Astrocyte (in vitro differentiated cells and primary cell): Measurements from ENCODE around the gene ZFHX3. TPM values are rescaled to one million over a fixed set of nuclear protein-coding genes. Genes with fewer than 3 reads are reported as not detected.

ENCODE experiments used
- DNase-seq: peaks from one replicate; pipeline ENCODE4 v3.0.0-alpha.2; 2010; ENCODE audit warnings: low read depth
- FAIRE-seq: peaks from 2 replicates; lab custom pipeline; 2011; peaks lifted over from hg19 to GRCh38; lab: Jason Lieb, UNC
- H2AFZ ChIP-seq: 2 replicates; pipeline ENCODE4 v1.6.0; 2012; ENCODE audit warnings: low read depth, low read length, inconsistent platforms
- H3K27ac ChIP-seq: 2 replicates; pipeline ENCODE4 v1.5.1; 2011; ENCODE audit warnings: low read depth, low read length, inconsistent platforms
- H3K27me3 ChIP-seq: 2 replicates; pipeline ENCODE4 v1.6.0; 2011; ENCODE audit warnings: low read length, inconsistent platforms; ENCODE audit not compliant: insufficient read depth
- H3K36me3 ChIP-seq: 2 replicates; pipeline ENCODE4 v1.5.1; 2011; ENCODE audit warnings: low read length, inconsistent platforms; ENCODE audit not compliant: insufficient read depth
- H3K4me1 ChIP-seq: 2 replicates; pipeline ENCODE4 v1.5.1; 2011; ENCODE audit warnings: low read length, inconsistent platforms; ENCODE audit not compliant: insufficient read depth
- H3K4me2 ChIP-seq: 2 replicates; pipeline ENCODE4 v1.6.0; 2012; ENCODE audit warnings: low read length, inconsistent platforms
- H3K4me3 ChIP-seq: 2 replicates; pipeline ENCODE4 v1.5.1; 2011; ENCODE audit warnings: low read depth, mild to moderate bottlenecking, low read length, inconsistent platforms; ENCODE audit not compliant: insufficient read depth
- H3K79me2 ChIP-seq: 2 replicates; pipeline ENCODE4 v1.6.0; 2012; ENCODE audit warnings: mild to moderate bottlenecking, low read length, inconsistent platforms; ENCODE audit not compliant: insufficient read depth
- H3K9ac ChIP-seq: 2 replicates; pipeline ENCODE4 v1.6.0; 2012; ENCODE audit warnings: mild to moderate bottlenecking, low read length, inconsistent platforms
- H3K9me3 ChIP-seq: 2 replicates; pipeline ENCODE4 v1.5.1; 2012; ENCODE audit warnings: low read depth, mild to moderate bottlenecking, low read length, inconsistent platforms; ENCODE audit not compliant: insufficient read depth
- H4K20me1 ChIP-seq: 2 replicates; pipeline ENCODE4 v1.6.0; 2012; ENCODE audit warnings: low read length, inconsistent platforms; ENCODE audit not compliant: insufficient read depth
- H3K27ac Mint-ChIP-seq: one replicate; pipeline ENCODE4 v1.8.0; 2021; ENCODE audit warnings: mild to moderate bottlenecking, mixed read lengths; ENCODE audit not compliant: unreplicated experiment
- H3K27me3 Mint-ChIP-seq: one replicate; pipeline ENCODE4 v1.8.0; 2021; ENCODE audit warnings: low read depth, mixed read lengths; ENCODE audit not compliant: unreplicated experiment
- H3K36me3 Mint-ChIP-seq: one replicate; pipeline ENCODE4 v1.8.0; 2021; ENCODE audit warnings: low read depth, mixed read lengths; ENCODE audit not compliant: unreplicated experiment
- H3K4me1 Mint-ChIP-seq: one replicate; pipeline ENCODE4 v1.8.0; 2021; ENCODE audit warnings: low read depth, mixed read lengths; ENCODE audit not compliant: unreplicated experiment
- H3K4me3 Mint-ChIP-seq: one replicate; pipeline ENCODE4 v1.8.0; 2021; ENCODE audit warnings: mild to moderate bottlenecking, moderate library complexity, mixed read lengths; ENCODE audit not compliant: unreplicated experiment
- H3K9me3 Mint-ChIP-seq: one replicate; pipeline ENCODE4 v1.8.0; 2021; ENCODE audit warnings: mild to moderate bottlenecking, mixed read lengths; ENCODE audit not compliant: unreplicated experiment
- EZH2 ChIP-seq: IDR thresholded peaks from 2 replicates; pipeline ENCODE4 v1.6.1; 2012; ENCODE audit warnings: mild to moderate bottlenecking, low read length, inconsistent platforms; ENCODE audit not compliant: insufficient read depth
- total RNA-seq: library from RNA; stranded (reverse); gene quantifications from 2 replicates; pipeline ENCODE4 v1.2.1, GENCODE V29; 2021
- TF ChIP-seq, protein P1 (sequence below): IDR thresholded peaks from 2 replicates; pipeline ENCODE4 v1.5.1; 2011; ENCODE audit warnings: low read depth, mild to moderate bottlenecking, inconsistent platforms, low read length, moderate library complexity; ENCODE audit not compliant: insufficient read depth

The ZFHX3 gene
- total RNA-seq, 1 donor from 2014 or later, result 19.7 TPM

GRCh38 chr16:72983241-72983640 lies 64.7 kb downstream of the ZFHX3 start:
- no peaks in the 10 kb centered on the region for H3K27me3 ChIP-seq
- H3K36me3 Mint-ChIP-seq, result peaks cover 5% of the 10 kb centered on the region
- peaks cover 73% of the 10 kb centered on the region for H4K20me1 ChIP-seq
- TF ChIP-seq EZH2, result no peak
- TF ChIP-seq, protein P1, sequence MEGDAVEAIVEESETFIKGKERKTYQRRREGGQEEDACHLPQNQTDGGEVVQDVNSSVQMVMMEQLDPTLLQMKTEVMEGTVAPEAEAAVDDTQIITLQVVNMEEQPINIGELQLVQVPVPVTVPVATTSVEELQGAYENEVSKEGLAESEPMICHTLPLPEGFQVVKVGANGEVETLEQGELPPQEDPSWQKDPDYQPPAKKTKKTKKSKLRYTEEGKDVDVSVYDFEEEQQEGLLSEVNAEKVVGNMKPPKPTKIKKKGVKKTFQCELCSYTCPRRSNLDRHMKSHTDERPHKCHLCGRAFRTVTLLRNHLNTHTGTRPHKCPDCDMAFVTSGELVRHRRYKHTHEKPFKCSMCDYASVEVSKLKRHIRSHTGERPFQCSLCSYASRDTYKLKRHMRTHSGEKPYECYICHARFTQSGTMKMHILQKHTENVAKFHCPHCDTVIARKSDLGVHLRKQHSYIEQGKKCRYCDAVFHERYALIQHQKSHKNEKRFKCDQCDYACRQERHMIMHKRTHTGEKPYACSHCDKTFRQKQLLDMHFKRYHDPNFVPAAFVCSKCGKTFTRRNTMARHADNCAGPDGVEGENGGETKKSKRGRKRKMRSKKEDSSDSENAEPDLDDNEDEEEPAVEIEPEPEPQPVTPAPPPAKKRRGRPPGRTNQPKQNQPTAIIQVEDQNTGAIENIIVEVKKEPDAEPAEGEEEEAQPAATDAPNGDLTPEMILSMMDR, result no peak
- no peak for DNase-seq
- H3K4me3 ChIP-seq, result no peak overlapping the region
- peaks cover 14% of the 10 kb centered on the region for H3K4me1 ChIP-seq
- no peak overlapping the region for H3K4me3 Mint-ChIP-seq
- peaks cover 14% of the 10 kb centered on the region for H3K4me1 Mint-ChIP-seq
- no peak overlapping the region for H2AFZ ChIP-seq
- no peak overlapping the region for H3K4me2 ChIP-seq
- no peaks in the 10 kb centered on the region for H3K27me3 Mint-ChIP-seq
- H3K9me3 ChIP-seq, result no peaks in the 10 kb centered on the region
- H3K36me3 ChIP-seq, result no peaks in the 10 kb centered on the region
- no peak overlapping the region for H3K27ac ChIP-seq
- H3K9me3 Mint-ChIP-seq, result peaks cover 1% of the 10 kb centered on the region
- FAIRE-seq, result no peak
- no peak overlapping the region for H3K9ac ChIP-seq
- peaks cover 99% of the 10 kb centered on the region for H3K79me2 ChIP-seq
- no peak overlapping the region for H3K27ac Mint-ChIP-seq

GRCh38 chr16:72979974-72980373 lies 68.0 kb downstream of the ZFHX3 start:
- Histone ChIP-seq H3K4me3 (no peak overlapping the region), H3K9me3 (no peaks in the 10 kb centered on the region), H2AFZ (no peak overlapping the region), H4K20me1 (peaks cover 88% of the 10 kb centered on the region), H3K9ac (no peak overlapping the region), H3K4me2 (no peak overlapping the region), H3K36me3 (no peaks in the 10 kb centered on the region), H3K79me2 (peaks cover 91% of the 10 kb centered on the region), H3K27ac (no peak overlapping the region), H3K27me3 (no peaks in the 10 kb centered on the region), H3K4me1 (peaks cover 5% of the 10 kb centered on the region)
- DNase-seq, result no peak
- TF ChIP-seq, protein P1, result no peak
- TF ChIP-seq EZH2, result no peak
- no peak overlapping the region for H3K27ac Mint-ChIP-seq
- peaks cover 7% of the 10 kb centered on the region for H3K4me1 Mint-ChIP-seq
- H3K9me3 Mint-ChIP-seq, result peaks cover 3% of the 10 kb centered on the region
- H3K4me3 Mint-ChIP-seq, result no peak overlapping the region
- no peak for FAIRE-seq
- H3K36me3 Mint-ChIP-seq, result peaks cover 5% of the 10 kb centered on the region
- no peaks in the 10 kb centered on the region for H3K27me3 Mint-ChIP-seq

DNA sequence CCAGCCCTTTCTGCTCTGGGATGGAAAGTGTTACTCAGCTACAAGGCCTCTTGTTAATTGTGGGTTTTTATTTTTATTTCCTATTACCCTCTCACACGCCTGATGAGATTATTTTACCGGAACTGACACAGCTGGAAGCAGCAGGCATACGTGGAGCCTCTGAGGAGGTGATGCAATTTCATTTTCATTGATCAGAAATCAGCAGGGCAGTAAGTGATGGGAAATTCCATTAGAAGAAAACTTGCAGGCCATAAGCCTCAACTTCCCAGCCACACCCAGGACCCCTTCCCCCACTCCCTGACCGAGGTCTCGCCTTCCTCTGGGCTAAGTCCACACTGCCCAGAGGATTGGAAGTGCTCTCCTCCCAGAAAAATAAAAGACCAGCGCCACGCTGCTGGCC lies 69.7 kb downstream of the ZFHX3 start:
- Histone ChIP-seq H3K36me3 (no peaks in the 10 kb centered on the region), H3K27me3 (no peaks in the 10 kb centered on the region), H3K27ac (no peak overlapping the region), H3K4me2 (no peak overlapping the region), H3K9me3 (no peaks in the 10 kb centered on the region), H3K9ac (no peak overlapping the region), H4K20me1 (peaks cover 92% of the 10 kb centered on the region), H3K79me2 (peaks cover 89% of the 10 kb centered on the region), H3K4me1 (peaks cover 3% of the 10 kb centered on the region), H2AFZ (no peak overlapping the region), H3K4me3 (no peak overlapping the region)
- Mint-ChIP-seq H3K27ac (no peak overlapping the region), H3K4me1 (peaks cover 6% of the 10 kb centered on the region), H3K4me3 (no peak overlapping the region), H3K9me3 (peaks cover 3% of the 10 kb centered on the region), H3K36me3 (no peaks in the 10 kb centered on the region), H3K27me3 (no peaks in the 10 kb centered on the region)
- DNase-seq (no peak), FAIRE-seq (no peak)
- no peak for TF ChIP-seq EZH2
- TF ChIP-seq, protein P1, result no peak
